ENCODE measurements around the gene HNRNPU. TPM values are rescaled to one million over a fixed set of nuclear protein-coding genes. Genes with fewer than 3 reads are reported as not detected.

HNRNPU gene
- total RNA-seq (ENCODE audit: low replicate concordance), result 311 and 313 TPM in 2 replicates

DNA sequence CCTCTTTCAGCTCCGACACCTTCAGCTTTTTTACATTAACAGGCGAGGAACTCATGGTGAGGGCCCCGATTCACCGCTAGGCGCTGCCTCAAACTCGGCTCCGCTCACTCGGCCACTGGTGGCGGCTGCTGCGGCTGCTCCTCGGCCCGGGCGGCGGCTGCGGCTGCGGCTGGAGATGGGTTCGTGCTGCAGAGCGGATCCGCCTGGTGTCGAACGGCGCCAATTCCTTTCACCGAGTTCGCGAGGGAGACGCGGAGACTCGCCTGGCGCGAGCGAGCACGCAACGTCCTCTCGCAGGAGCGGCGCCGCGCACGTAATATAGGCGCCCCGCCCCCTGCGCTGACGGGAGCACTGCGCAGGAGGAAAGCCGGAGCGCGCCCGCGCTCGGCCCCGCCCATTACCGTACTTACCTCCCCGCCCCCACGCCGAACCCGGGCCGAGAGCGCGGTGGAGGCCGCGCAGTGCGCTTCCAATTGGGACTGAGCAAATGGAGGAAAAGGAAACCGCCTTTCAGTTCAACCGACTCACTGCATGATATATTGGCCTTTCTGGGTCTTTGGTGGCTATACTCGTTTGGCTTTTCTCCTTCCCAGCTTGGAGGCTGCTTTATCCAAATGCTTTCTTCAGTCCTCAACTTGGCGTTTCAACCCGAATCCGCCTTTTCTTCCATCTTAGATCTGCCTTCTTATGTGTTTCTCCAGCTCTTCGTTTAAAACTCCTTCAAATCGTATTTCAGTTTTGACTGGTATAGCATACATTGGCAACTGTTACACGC lies at the start of gene HNRNPU:
Gene HNRNPU, minus strand, starts transcription at position 291 of the 775 bp plus-strand sequence. Its CDS starts 236 bp downstream, at position 55.

DNA sequence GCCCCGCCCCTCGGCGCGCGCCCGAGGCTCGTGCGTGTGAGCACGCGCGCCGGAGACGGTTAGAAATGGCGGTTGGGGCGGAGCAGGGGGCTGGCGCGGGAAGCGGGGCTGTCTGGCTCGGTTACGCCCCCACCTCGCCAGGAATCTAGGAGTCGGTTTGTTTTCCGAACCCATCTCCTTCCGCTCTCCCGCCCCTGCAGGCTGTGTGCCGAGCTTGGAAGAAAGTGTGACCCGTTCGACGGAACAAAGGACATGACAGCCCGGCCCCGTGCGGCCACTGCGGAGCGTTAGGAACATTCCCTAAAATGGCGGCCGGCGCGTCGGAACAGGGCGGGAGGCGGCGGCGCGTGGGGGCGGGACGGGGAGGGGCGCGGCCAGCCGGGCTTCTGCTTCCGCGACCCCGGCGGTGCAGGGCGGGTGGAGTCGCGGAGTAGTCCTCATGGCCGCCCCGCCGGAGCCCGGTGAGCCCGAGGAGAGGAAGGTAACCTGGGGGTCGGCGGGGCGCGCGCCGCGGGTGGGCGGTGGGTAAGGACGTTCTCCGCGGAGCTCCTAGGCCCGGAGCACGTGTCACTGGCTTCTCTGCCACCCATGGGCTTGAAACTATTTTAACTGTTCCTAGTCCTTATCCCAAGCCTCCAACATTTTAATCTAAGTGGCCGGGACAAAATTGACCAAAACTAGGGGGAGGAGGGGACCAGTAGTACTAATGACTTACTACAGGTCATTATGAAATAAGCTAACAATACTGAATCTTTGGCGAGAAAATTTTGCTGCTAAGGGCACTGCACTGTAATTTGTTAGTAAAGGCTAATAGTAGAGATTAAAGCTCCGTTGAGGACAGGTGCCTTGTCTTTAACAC lies 28.8 kb downstream of the HNRNPU start, which contains the start of gene COX20:
Gene COX20, plus strand, starts transcription at position 383 of the 859 bp plus-strand sequence. Its CDS starts 57 bp downstream, at position 440.

Other genes starting within 250 kb of the HNRNPU start
- 21.2 and 41.3 TPM in 2 replicates for gene DESI2, start 211.4 kb downstream of the HNRNPU start, total RNA-seq (ENCODE audit: low replicate concordance)
- gene COX20, start 28.9 kb downstream of the HNRNPU start, total RNA-seq (ENCODE audit: low replicate concordance), result 2.7 and 15.9 TPM in 2 replicates